HCT116 (cell line): Measurements from ENCODE around the gene NBPF9. TPM values are rescaled to one million over a fixed set of nuclear protein-coding genes. Genes with fewer than 3 reads are reported as not detected.
"Not testable (repeated sequence)": the region's sequence is repeated elsewhere in the genome, so short reads cannot be mapped to it uniquely, and the experiment has no call there.

ENCODE experiments used
- ATAC-seq: fragments of 200-7000 bp; cut with Tn5 transposase; 2 replicates; pipeline ENCODE4 v1.9.1; 2020; ENCODE audit warnings: mild to moderate bottlenecking, moderate library complexity
- BruUV-seq: library from RNA; stranded (reverse); fragments of 400-500 nt; replicated peaks from 2 replicates; lab custom pipeline; 2021; lab: Mats Ljungman, UMichigan
- CTCF ChIA-PET: fragments of 300-600 bp; sonication (Branson Sonifier 250); formaldehyde crosslinking; loops from one replicate; lab custom pipeline; 2021; ENCODE audit warnings: antibody characterized with exemption; lab: Charles Lee
- POLR2A ChIA-PET: fragments of 300-600, 350-600 bp; sonication (Branson Sonifier 250); formaldehyde crosslinking; loops from one replicate; lab custom pipeline; 2021; ENCODE audit warnings: antibody characterized with exemption; lab: Charles Lee
- RAD21 ChIA-PET, 2 experiments: fragments of 300-600 bp; sonication (Branson Sonifier 250); formaldehyde crosslinking; loops; one replicate each; lab custom pipeline; 2023; ENCODE audit warnings: low total read pairs in 2 of 2; ENCODE audit not compliant: uncharacterized antibody in 2 of 2, unreplicated experiment in 2 of 2, low non-redundant PET in 1 of 2; lab: Charles Lee
- DNase-seq: peaks from one replicate; pipeline ENCODE4 v3.0.0-alpha.2; 2010; ENCODE audit warnings: low read depth, low spot score
- H2AFZ ChIP-seq: fragments of 200-600 bp; shearing (Covaris generic), sonication (generic); 2 replicates; pipeline ENCODE4 v1.6.1; 2017; ENCODE audit warnings: low read depth, mixed run types, mixed read lengths, antibody characterized with exemption, low read length; ENCODE audit not compliant: poor library complexity, severe bottlenecking
- H3K27ac ChIP-seq: 2 replicates; pipeline ENCODE4 v1.5.1; 2012; ENCODE audit warnings: low read depth, low read length
- H3K27me3 ChIP-seq: fragments of 200-600 bp; sonication (generic); 2 replicates; pipeline ENCODE4 v1.6.1; 2016; ENCODE audit warnings: mixed run types, low read length, mixed read lengths; ENCODE audit not compliant: insufficient read depth
- H3K36me3 ChIP-seq, 2 experiments: fragments of 200-500 bp in 1 of 2; fragments of 200-600 bp in 1 of 2; sonication (Bioruptor generic) in 1 of 2; sonication (generic) in 1 of 2; 2 replicates each; pipeline versions ENCODE4 v1.5.1 to v1.6.1; 2014 to 2016; ENCODE audit warnings: low read length in 2 of 2, inconsistent platforms in 1 of 2, mixed read lengths in 1 of 2, mixed run types in 1 of 2; ENCODE audit not compliant: insufficient read depth in 2 of 2, control insufficient read depth in 1 of 2
- H3K4me1 ChIP-seq, 2 experiments: fragments of 200-600 bp in 1 of 2; sonication (generic) in 1 of 2; 2 replicates each; pipeline versions ENCODE4 v1.5.1 to v1.6.1; 2012 to 2017; ENCODE audit warnings: low read length in 2 of 2, inconsistent platforms in 1 of 2, mild to moderate bottlenecking in 1 of 2, mixed read lengths in 1 of 2, mixed run types in 1 of 2, moderate library complexity in 1 of 2; ENCODE audit not compliant: insufficient read depth in 2 of 2, control insufficient read depth in 1 of 2
- H3K4me2 ChIP-seq: fragments of 200-600 bp; sonication (generic); 2 replicates; pipeline ENCODE4 v1.6.1; 2017; ENCODE audit warnings: mixed run types, low read length, mixed read lengths
- H3K4me3 ChIP-seq, 2 experiments: fragments of 200-600 bp in 1 of 2; sonication (generic) in 1 of 2; replicated peaks in 1 of 2; 2 replicates each; pipeline ENCODE4 v1.5.1; 2011 to 2016; ENCODE audit warnings: low read length in 2 of 2, control low read depth in 1 of 2, low read depth in 1 of 2, mild to moderate bottlenecking in 1 of 2, mixed read lengths in 1 of 2, mixed run types in 1 of 2
- H3K79me2 ChIP-seq: fragments of 200-600 bp; sonication (generic); 2 replicates; pipeline ENCODE4 v1.6.1; 2017; ENCODE audit warnings: mild to moderate bottlenecking, mixed run types, low read length, moderate library complexity, mixed read lengths; ENCODE audit not compliant: insufficient read depth
- H3K9ac ChIP-seq: fragments of 200-600 bp; sonication (generic); 2 replicates; pipeline ENCODE4 v1.6.1; 2016; ENCODE audit warnings: low read length, mixed read lengths
- H3K9me2 ChIP-seq: fragments of 200-600 bp; sonication (generic), shearing (Covaris generic); 2 replicates; pipeline ENCODE4 v1.6.1; 2017; ENCODE audit warnings: mixed run types, mild to moderate bottlenecking, moderate library complexity; ENCODE audit not compliant: insufficient read depth
- H3K9me3 ChIP-seq, 2 experiments: fragments of 200-500 bp in 1 of 2; fragments of 200-600 bp in 1 of 2; sonication (Bioruptor generic) in 1 of 2; sonication (generic) in 1 of 2; 2 replicates each; pipeline ENCODE4 v1.6.1; 2014 to 2017; ENCODE audit warnings: low read length in 2 of 2, mixed read lengths in 2 of 2, inconsistent platforms in 1 of 2, low read depth in 1 of 2, mild to moderate bottlenecking in 1 of 2, mixed run types in 1 of 2, moderate library complexity in 1 of 2; ENCODE audit not compliant: control insufficient read depth in 1 of 2, insufficient read depth in 1 of 2
- H4K20me1 ChIP-seq: fragments of 200-600 bp; sonication (generic), shearing (Covaris generic); 2 replicates; pipeline ENCODE4 v1.6.1; 2017; ENCODE audit warnings: mixed run types, mild to moderate bottlenecking, moderate library complexity; ENCODE audit not compliant: insufficient read depth
- intact Hi-C: fragments of 100-400 bp; cut with micrococcal nuclease; formaldehyde crosslinking; loops from 2 replicates; pipeline ENCODE4 v1.10.0; 2022
- total RNA-seq: library from RNA; stranded (reverse); gene quantifications from one replicate; pipeline ENCODE4 v1.2.1, GENCODE V29; 2021; ENCODE audit not compliant: unreplicated experiment

Gene NBPF9
- total RNA-seq, 1 experiment from 2014 or later = 17.2 TPM

- DNase-seq, RAD21 ChIA-PET, BruUV-seq, H3K9me3 ChIP-seq, H3K4me1 ChIP-seq, H3K9ac ChIP-seq, H3K9me2 ChIP-seq, H3K79me2 ChIP-seq, H3K4me2 ChIP-seq, intact Hi-C loops, H3K36me3 ChIP-seq, ATAC-seq, POLR2A ChIA-PET, H3K27me3 ChIP-seq, H3K4me3 ChIP-seq, CTCF ChIA-PET, H4K20me1 ChIP-seq, H2AFZ ChIP-seq, H3K27ac ChIP-seq: not testable (repeated sequence)
These were observed 95.0 kb downstream of the NBPF9 start for GRCh38 chr1:149008326-149008725.
